ENCODE results near the gene EEF1A2.

The EEF1A2 gene

GRCh38 chr20:63533388-63533787, 34.5 kb upstream of the EEF1A2 start:
- Histone ChIP-seq H3K9ac (ENCODE audit: low read length) (no peak overlapping the region), H2AFZ (ENCODE audit: low read depth, low read length) (no peak overlapping the region), H3K27me3 (ENCODE audit: low read depth, low read length) (peaks cover 13% of the 10 kb centered on the region), H3K4me3 (ENCODE audit: low read length) (no peak overlapping the region), H3K4me2 (ENCODE audit: low read length) (no peak overlapping the region), H3K9me3 (ENCODE audit: insufficient read depth, low read length) (no peaks in the 10 kb centered on the region), H4K20me1 (ENCODE audit: insufficient read depth, low read length) (no peaks in the 10 kb centered on the region), H3K4me1 (ENCODE audit: low read length) (peaks cover 22% of the 10 kb centered on the region), H3K36me3 (replicated peaks; ENCODE audit: low read depth, low read length) (no peaks in the 10 kb centered on the region), H3K79me2 (ENCODE audit: low read length) (no peaks in the 10 kb centered on the region), H3K27ac (ENCODE audit: low read length) (no peak overlapping the region)
- TF ChIP-seq, protein P1, sequence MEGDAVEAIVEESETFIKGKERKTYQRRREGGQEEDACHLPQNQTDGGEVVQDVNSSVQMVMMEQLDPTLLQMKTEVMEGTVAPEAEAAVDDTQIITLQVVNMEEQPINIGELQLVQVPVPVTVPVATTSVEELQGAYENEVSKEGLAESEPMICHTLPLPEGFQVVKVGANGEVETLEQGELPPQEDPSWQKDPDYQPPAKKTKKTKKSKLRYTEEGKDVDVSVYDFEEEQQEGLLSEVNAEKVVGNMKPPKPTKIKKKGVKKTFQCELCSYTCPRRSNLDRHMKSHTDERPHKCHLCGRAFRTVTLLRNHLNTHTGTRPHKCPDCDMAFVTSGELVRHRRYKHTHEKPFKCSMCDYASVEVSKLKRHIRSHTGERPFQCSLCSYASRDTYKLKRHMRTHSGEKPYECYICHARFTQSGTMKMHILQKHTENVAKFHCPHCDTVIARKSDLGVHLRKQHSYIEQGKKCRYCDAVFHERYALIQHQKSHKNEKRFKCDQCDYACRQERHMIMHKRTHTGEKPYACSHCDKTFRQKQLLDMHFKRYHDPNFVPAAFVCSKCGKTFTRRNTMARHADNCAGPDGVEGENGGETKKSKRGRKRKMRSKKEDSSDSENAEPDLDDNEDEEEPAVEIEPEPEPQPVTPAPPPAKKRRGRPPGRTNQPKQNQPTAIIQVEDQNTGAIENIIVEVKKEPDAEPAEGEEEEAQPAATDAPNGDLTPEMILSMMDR (IDR thresholded peaks at IDR 0.05; ENCODE audit: low read depth, low read length) = no peak
- no peak for TF ChIP-seq EZH2phosphoT487 (IDR thresholded peaks at IDR 0.05; ENCODE audit: low read depth)

GRCh38 chr20:63532449-63532971, 33.6 kb upstream of the EEF1A2 start:
- H3K27me3 ChIP-seq (ENCODE audit: low read depth, low read length) = peaks cover 20% of the 10 kb centered on the region
- H3K4me1 ChIP-seq (ENCODE audit: low read length) = peaks cover 20% of the 10 kb centered on the region
- H3K27ac ChIP-seq (ENCODE audit: low read length) = no peak overlapping the region
- no peak overlapping the region for H3K9ac ChIP-seq (ENCODE audit: low read length)
- no peak overlapping the region for H3K4me3 ChIP-seq (ENCODE audit: low read length)
- TF ChIP-seq, protein P1 (IDR thresholded peaks at IDR 0.05; ENCODE audit: low read depth, low read length) = no peak
- TF ChIP-seq EZH2phosphoT487 (IDR thresholded peaks at IDR 0.05; ENCODE audit: low read depth) = no peak
- no peaks in the 10 kb centered on the region for H3K36me3 ChIP-seq (replicated peaks; ENCODE audit: low read depth, low read length)
- H3K9me3 ChIP-seq (ENCODE audit: insufficient read depth, low read length) = no peaks in the 10 kb centered on the region
- no peak overlapping the region for H2AFZ ChIP-seq (ENCODE audit: low read depth, low read length)
- no peak overlapping the region for H3K4me2 ChIP-seq (ENCODE audit: low read length)
- H3K79me2 ChIP-seq (ENCODE audit: low read length) = no peaks in the 10 kb centered on the region
- H4K20me1 ChIP-seq (ENCODE audit: insufficient read depth, low read length) = no peaks in the 10 kb centered on the region

DNA sequence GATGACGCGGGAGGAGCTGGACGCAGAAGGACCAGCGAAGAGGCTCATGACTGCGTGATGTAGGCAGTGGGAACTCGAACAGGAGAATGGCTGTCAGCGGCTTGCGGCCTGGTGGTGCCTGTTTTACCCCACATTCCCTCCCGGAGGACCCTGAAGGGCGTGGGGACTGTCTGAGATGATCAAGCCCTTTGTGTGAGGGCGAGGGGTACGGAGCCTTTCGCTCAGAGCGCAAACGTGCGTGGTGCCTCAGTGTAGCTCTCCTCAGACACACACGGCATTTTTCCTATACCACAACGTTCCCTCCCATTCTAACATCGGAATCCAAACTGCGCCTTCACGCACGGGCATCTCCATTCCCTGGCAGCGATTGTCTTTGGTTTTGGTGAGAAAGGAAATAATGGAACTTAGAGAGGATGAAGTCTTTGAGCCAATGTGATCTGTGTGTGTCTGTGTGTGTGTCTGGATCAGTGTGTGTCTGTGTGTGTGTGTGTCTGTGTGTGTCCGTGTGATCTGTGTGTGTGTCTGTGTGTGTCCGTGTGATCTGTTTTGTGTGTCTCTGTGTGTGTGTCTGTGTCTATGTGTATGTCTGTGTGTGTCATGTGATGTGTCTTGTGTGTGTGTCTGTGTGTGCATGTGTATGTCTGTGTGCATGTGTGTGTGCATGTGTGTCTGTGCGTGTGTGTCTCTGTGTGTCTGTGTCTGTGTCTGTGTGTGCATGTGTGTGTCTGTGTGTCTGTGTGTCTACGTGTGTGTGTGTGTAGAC, 33.0 kb upstream of the EEF1A2 start:
- TF ChIP-seq EZH2phosphoT487 (IDR thresholded peaks at IDR 0.05; ENCODE audit: low read depth) = no peak
- TF ChIP-seq, protein P1 (IDR thresholded peaks at IDR 0.05; ENCODE audit: low read depth, low read length) = no peak
- H3K36me3 ChIP-seq (replicated peaks; ENCODE audit: low read depth, low read length) = no peaks in the 10 kb centered on the region
- no peak overlapping the region for H3K4me2 ChIP-seq (ENCODE audit: low read length)
- H3K27me3 ChIP-seq (ENCODE audit: low read depth, low read length) = peaks cover 26% of the 10 kb centered on the region
- H4K20me1 ChIP-seq (ENCODE audit: insufficient read depth, low read length) = no peaks in the 10 kb centered on the region
- H3K9me3 ChIP-seq (ENCODE audit: insufficient read depth, low read length) = no peaks in the 10 kb centered on the region
- H3K9ac ChIP-seq (ENCODE audit: low read length) = no peak overlapping the region
- H3K79me2 ChIP-seq (ENCODE audit: low read length) = no peaks in the 10 kb centered on the region
- H2AFZ ChIP-seq (ENCODE audit: low read depth, low read length) = no peak overlapping the region
- peaks cover 18% of the 10 kb centered on the region for H3K4me1 ChIP-seq (ENCODE audit: low read length)
- no peak overlapping the region for H3K27ac ChIP-seq (ENCODE audit: low read length)
- H3K4me3 ChIP-seq (ENCODE audit: low read length) = no peak overlapping the region

GRCh38 chr20:63530788-63531160, 31.9 kb upstream of the EEF1A2 start:
- Histone ChIP-seq H3K9me3 (ENCODE audit: insufficient read depth, low read length) (no peaks in the 10 kb centered on the region), H3K4me3 (ENCODE audit: low read length) (no peak overlapping the region), H3K4me1 (ENCODE audit: low read length) (peaks cover 10% of the 10 kb centered on the region)

More at GRCh38 chr20:63530788-63531160, 31.9 kb upstream of the EEF1A2 start:
- Histone ChIP-seq H4K20me1 (ENCODE audit: insufficient read depth, low read length) (no peaks in the 10 kb centered on the region), H3K4me2 (ENCODE audit: low read length) (no peak overlapping the region), H3K36me3 (replicated peaks; ENCODE audit: low read depth, low read length) (no peaks in the 10 kb centered on the region), H3K9ac (ENCODE audit: low read length) (no peak overlapping the region), H2AFZ (ENCODE audit: low read depth, low read length) (no peak overlapping the region), H3K27ac (ENCODE audit: low read length) (no peak overlapping the region), H3K27me3 (ENCODE audit: low read depth, low read length) (peaks cover 26% of the 10 kb centered on the region), H3K79me2 (ENCODE audit: low read length) (no peaks in the 10 kb centered on the region)
- no peak for TF ChIP-seq EZH2phosphoT487 (IDR thresholded peaks at IDR 0.05; ENCODE audit: low read depth)
- TF ChIP-seq, protein P1 (IDR thresholded peaks at IDR 0.05; ENCODE audit: low read depth, low read length) = no peak
